ENCODE data around the gene SEC23B. TPM values are rescaled to one million over a fixed set of nuclear protein-coding genes. Genes with fewer than 3 reads are reported as not detected.

SEC23B gene
- total and polyA plus RNA-seq, 2 of the 13 experiments (the other 11 are each of a cell fraction or from before 2014, with no cell fraction given): 114 to 120 TPM

- TF ChIP-seq ZBTB44 (CRISPR knock-in tag; IDR thresholded peaks at IDR 0.05) (peak; percentile 53; the same call in 1 of the 2 replicates), ZNF503 (CRISPR knock-in tag; IDR thresholded peaks at IDR 0.05) (peak; percentile 86; the same call in 1 of the 2 replicates), MLXIP (CRISPR knock-in tag; IDR thresholded peaks at IDR 0.05; ENCODE audit: borderline replicate concordance) (peak; percentile 86), ZNF687 (CRISPR knock-in tag; IDR thresholded peaks at IDR 0.05) (peak; percentile 99), ZNF740 (CRISPR knock-in tag; IDR thresholded peaks at IDR 0.05) (peak; percentile 44; the same call in 1 of the 2 replicates), PPARG (CRISPR knock-in tag; conservative IDR thresholded peaks at IDR 0.05) (peak; percentile 31), POLR2A (IDR thresholded peaks at IDR 0.05; ENCODE audit: insufficient read depth in 1 of 2, low read depth in 2 of 2, low read length in 2 of 2) (peak; percentile 94 to 99), U2AF2 (IDR thresholded peaks at IDR 0.05; ENCODE audit: low read depth, low read length) (0 out of 2 replicates have a peak, but pooled peaks have one; percentile 71), HOXA5 (CRISPR knock-in tag; IDR thresholded peaks at IDR 0.05) (peak; percentile 92), TOPORS (CRISPR knock-in tag; IDR thresholded peaks at IDR 0.05) (peak; percentile 23; the same call in 1 of the 2 replicates), ZMYM4 (CRISPR knock-in tag; IDR thresholded peaks at IDR 0.05) (peak; percentile 96), ZNF549 (CRISPR knock-in tag; IDR thresholded peaks at IDR 0.05) (no peak), ZFP91 (CRISPR knock-in tag; IDR thresholded peaks at IDR 0.05; ENCODE audit: borderline replicate concordance) (peak; percentile 96), BHLHE40 (IDR thresholded peaks at IDR 0.05; ENCODE audit: low read length) (peak; percentile 56), ZNF816 (CRISPR knock-in tag; IDR thresholded peaks at IDR 0.05; ENCODE audit: borderline replicate concordance) (peak; percentile 87)
Measured at GRCh38 chr20:18566892-18567738, 59.4 kb downstream of the SEC23B start, which contains the start of gene SMIM26 (continued).
